GM12864 (cell line): Measurements from ENCODE around the gene SMKR1.

Experiments used
- DNase-seq: peaks from one replicate; pipeline ENCODE4 v3.0.0-alpha.2; 2011; ENCODE audit warnings: low read depth
- H3K4me3 ChIP-seq: 2 replicates; pipeline ENCODE4 v1.5.1; 2011; ENCODE audit warnings: mild to moderate bottlenecking, low read depth, low read length, control low read depth
- TF ChIP-seq, protein P1 (sequence below): IDR thresholded peaks from 2 replicates; pipeline ENCODE4 v1.5.1; 2011; ENCODE audit warnings: low read depth, mild to moderate bottlenecking, moderate library complexity, low read length, control low read depth, inconsistent platforms; ENCODE audit errors: missing control alignments

The SMKR1 gene

DNA sequence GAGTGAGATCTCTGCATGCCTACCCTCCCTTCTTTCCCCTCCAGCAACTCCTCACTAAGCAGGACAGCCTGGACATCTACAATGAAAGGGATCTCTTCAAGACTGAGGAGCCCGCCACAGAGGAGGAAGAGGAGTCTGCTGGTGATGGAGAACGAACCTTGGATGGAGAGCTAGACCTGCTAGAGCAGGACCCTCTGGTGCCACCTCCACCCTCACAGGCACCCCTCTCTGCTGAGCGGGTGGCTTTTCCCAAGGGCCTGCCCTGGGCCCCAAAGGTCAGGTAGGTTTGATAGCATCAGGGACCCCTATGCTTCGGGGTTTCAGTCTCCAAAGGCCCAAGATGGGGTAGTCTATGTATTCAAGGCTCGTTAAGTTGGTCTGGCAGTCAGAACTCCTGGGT, 44.2 kb upstream of the SMKR1 start:
- TF ChIP-seq, protein P1, sequence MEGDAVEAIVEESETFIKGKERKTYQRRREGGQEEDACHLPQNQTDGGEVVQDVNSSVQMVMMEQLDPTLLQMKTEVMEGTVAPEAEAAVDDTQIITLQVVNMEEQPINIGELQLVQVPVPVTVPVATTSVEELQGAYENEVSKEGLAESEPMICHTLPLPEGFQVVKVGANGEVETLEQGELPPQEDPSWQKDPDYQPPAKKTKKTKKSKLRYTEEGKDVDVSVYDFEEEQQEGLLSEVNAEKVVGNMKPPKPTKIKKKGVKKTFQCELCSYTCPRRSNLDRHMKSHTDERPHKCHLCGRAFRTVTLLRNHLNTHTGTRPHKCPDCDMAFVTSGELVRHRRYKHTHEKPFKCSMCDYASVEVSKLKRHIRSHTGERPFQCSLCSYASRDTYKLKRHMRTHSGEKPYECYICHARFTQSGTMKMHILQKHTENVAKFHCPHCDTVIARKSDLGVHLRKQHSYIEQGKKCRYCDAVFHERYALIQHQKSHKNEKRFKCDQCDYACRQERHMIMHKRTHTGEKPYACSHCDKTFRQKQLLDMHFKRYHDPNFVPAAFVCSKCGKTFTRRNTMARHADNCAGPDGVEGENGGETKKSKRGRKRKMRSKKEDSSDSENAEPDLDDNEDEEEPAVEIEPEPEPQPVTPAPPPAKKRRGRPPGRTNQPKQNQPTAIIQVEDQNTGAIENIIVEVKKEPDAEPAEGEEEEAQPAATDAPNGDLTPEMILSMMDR: no peak
- DNase-seq: no peak
- H3K4me3 ChIP-seq: no peak overlapping the region

GRCh38 chr7:129461809-129462208, 40.5 kb upstream of the SMKR1 start:
- no peak overlapping the region for H3K4me3 ChIP-seq
- TF ChIP-seq, protein P1: no peak
- DNase-seq: no peak

GRCh38 chr7:129462420-129462819, 39.9 kb upstream of the SMKR1 start:
- TF ChIP-seq, protein P1: no peak
- no peak for DNase-seq
- no peak overlapping the region for H3K4me3 ChIP-seq

DNA sequence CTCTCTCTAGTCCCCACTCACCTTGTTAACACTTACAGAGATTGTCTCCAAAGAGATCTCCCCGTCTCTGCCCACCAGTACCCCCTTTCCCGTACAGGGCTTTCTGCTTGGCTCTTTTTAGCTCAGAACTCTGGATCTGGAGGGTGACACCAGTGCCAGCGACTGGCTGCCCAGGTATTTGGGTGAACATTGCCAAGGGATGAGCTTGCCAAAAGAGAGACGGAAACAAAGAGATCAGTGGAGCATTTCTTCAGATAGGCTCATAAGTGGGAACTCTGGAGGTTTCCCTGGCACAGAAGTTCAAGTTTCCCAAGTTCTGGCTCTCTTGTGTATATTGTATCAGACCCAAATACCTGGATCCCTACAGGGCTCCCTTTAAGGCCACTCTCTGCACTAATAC, 38.1 kb upstream of the SMKR1 start:
- TF ChIP-seq, protein P1: no peak
- DNase-seq: no peak
- H3K4me3 ChIP-seq: no peak overlapping the region

GRCh38 chr7:129465080-129465479, 37.3 kb upstream of the SMKR1 start:
- DNase-seq: no peak
- TF ChIP-seq, protein P1: no peak
- no peak overlapping the region for H3K4me3 ChIP-seq

GRCh38 chr7:129466796-129467195, 35.5 kb upstream of the SMKR1 start:
- TF ChIP-seq, protein P1: no peak
- no peak for DNase-seq
- no peak overlapping the region for H3K4me3 ChIP-seq

GRCh38 chr7:129468087-129468486, 34.2 kb upstream of the SMKR1 start:
- DNase-seq: no peak
- no peak overlapping the region for H3K4me3 ChIP-seq

More at GRCh38 chr7:129468087-129468486, 34.2 kb upstream of the SMKR1 start:
- TF ChIP-seq, protein P1: no peak
